ENCODE data around the gene FAM163B.

GRCh38 chr9:133584167-133584558 lies 25.0 kb downstream of the FAM163B start:
- TF ChIP-seq CTCF (IDR thresholded peaks at IDR 0.05; ENCODE audit: poor library complexity) = no peak
- TF ChIP-seq EZH2 (IDR thresholded peaks at IDR 0.05; ENCODE audit: borderline replicate concordance) = no peak
- no peak for TF ChIP-seq EZH2phosphoT487 (IDR thresholded peaks at IDR 0.05; ENCODE audit: low read depth, severe bottlenecking, unreplicated experiment)

All from hepatocyte (in vitro differentiated cells).